ENCODE results near the gene RMI2.

Gene RMI2

GRCh38 chr16:11383481-11384183, 38.4 kb downstream of the RMI2 start:
- no peak for DNase-seq (ENCODE audit: low read depth, low spot score)

- DNase-seq (ENCODE audit: low read depth, low spot score) = no peak
Observed at GRCh38 chr16:11384184-11384955, 39.1 kb downstream of the RMI2 start.

- no peak for DNase-seq (ENCODE audit: low read depth, low spot score)
Observed at GRCh38 chr16:11384956-11385586, 39.8 kb downstream of the RMI2 start.

GRCh38 chr16:11386054-11386680, 40.9 kb downstream of the RMI2 start:
- DNase-seq (ENCODE audit: low read depth, low spot score) = no peak

- no peak for DNase-seq (ENCODE audit: low read depth, low spot score)
Observed at GRCh38 chr16:11386791-11387546, 41.7 kb downstream of the RMI2 start.

- no peak for DNase-seq (ENCODE audit: low read depth, low spot score)
Observed at GRCh38 chr16:11389083-11389482, 43.8 kb downstream of the RMI2 start.

GRCh38 chr16:11389631-11390565, 44.6 kb downstream of the RMI2 start:
- DNase-seq (ENCODE audit: low read depth, low spot score) = no peak

- no peak for DNase-seq (ENCODE audit: low read depth, low spot score)
Observed at GRCh38 chr16:11390573-11391495, 45.6 kb downstream of the RMI2 start.

- DNase-seq (ENCODE audit: low read depth, low spot score) = no peak
Observed at GRCh38 chr16:11391576-11391975, 46.3 kb downstream of the RMI2 start.

GRCh38 chr16:11392041-11392581, 46.9 kb downstream of the RMI2 start:
- DNase-seq (ENCODE audit: low read depth, low spot score) = no peak

- DNase-seq (ENCODE audit: low read depth, low spot score) = no peak
Observed at GRCh38 chr16:11393366-11393765, 48.1 kb downstream of the RMI2 start.

- DNase-seq (ENCODE audit: low read depth, low spot score) = no peak
Observed at GRCh38 chr16:11393861-11394592, 48.8 kb downstream of the RMI2 start.

- no peak for DNase-seq (ENCODE audit: low read depth, low spot score)
Observed at GRCh38 chr16:11394593-11394960, 49.3 kb downstream of the RMI2 start.

- DNase-seq (ENCODE audit: low read depth, low spot score) = no peak
Observed at GRCh38 chr16:11395008-11395948, 50.0 kb downstream of the RMI2 start.

GRCh38 chr16:11395949-11396240, 50.6 kb downstream of the RMI2 start:
- DNase-seq (ENCODE audit: low read depth, low spot score) = no peak

GRCh38 chr16:11396241-11397048, 51.2 kb downstream of the RMI2 start:
- DNase-seq (ENCODE audit: low read depth, low spot score) = peak; percentile 34

GRCh38 chr16:11398136-11398535, 52.9 kb downstream of the RMI2 start:
- DNase-seq (ENCODE audit: low read depth, low spot score) = no peak

Measured in activated naive CD8-positive, alpha-beta T cell treated with anti-CD3 and anti-CD28 coated beads, Interleukin-2, amount 50 U/mL, for 16 hours (primary cell).